Muscle layer of colon (tissue), 2 donors: ENCODE results near the gene CA7.

Experiments used
- H3K27ac ChIP-seq: one replicate; pipeline ENCODE4 v1.7.0; 2013; ENCODE audit warnings: low read depth, mild to moderate bottlenecking, low read length, moderate library complexity
- H3K27me3 ChIP-seq, 2 donors: one replicate each; pipeline ENCODE4 v1.7.0; 2013; ENCODE audit warnings: low read length in 2 of 2, mild to moderate bottlenecking in 2 of 2; ENCODE audit not compliant: insufficient read depth in 2 of 2, control insufficient read depth in 1 of 2
- H3K36me3 ChIP-seq: one replicate; pipeline ENCODE4 v1.7.0; 2013; ENCODE audit warnings: mild to moderate bottlenecking, low read length; ENCODE audit not compliant: insufficient read depth
- H3K4me1 ChIP-seq: one replicate; pipeline ENCODE4 v1.7.0; 2013; ENCODE audit warnings: mild to moderate bottlenecking, low read length; ENCODE audit not compliant: insufficient read depth
- H3K4me3 ChIP-seq, 2 donors: one replicate each; pipeline ENCODE4 v1.7.0; 2013; ENCODE audit warnings: low read length in 2 of 2, low read depth in 1 of 2, mild to moderate bottlenecking in 1 of 2, moderate library complexity in 1 of 2
- H3K9ac ChIP-seq: one replicate; pipeline ENCODE4 v1.7.0; 2013; ENCODE audit warnings: low read length
- H3K9me3 ChIP-seq: one replicate; pipeline ENCODE4 v1.7.0; 2013; ENCODE audit warnings: mild to moderate bottlenecking, low read length
- donor health status: abdominal sarcoma.
- donor health status: Adenocarcinoma of cecum.

The CA7 gene

DNA sequence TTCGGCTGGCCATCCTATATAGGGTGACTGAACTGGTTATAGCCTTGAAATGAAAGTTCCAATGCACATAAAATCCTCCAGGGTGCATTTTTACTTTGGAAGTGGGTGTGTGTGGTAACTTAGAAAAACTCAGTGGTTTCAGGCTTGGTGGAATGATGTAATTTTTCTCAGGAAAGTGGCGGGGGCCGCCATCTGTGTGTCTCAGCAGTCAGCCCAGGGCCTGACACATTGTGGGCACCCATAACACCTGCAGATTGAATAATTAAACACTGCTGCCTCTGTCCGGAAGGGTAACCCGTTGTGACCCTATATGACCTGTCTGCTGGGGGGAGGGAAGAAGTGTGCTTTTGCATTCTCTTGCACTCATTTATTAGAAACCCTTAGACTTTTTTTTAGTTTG is 33.9 kb downstream of the CA7 start:
- no peak overlapping the region for H3K4me3 ChIP-seq
- peaks cover 3% of the 10 kb centered on the region for H3K4me1 ChIP-seq
- H3K36me3 ChIP-seq, result no peaks in the 10 kb centered on the region
- H3K9me3 ChIP-seq, result no peaks in the 10 kb centered on the region
- no peak overlapping the region for H3K27ac ChIP-seq
- H3K9ac ChIP-seq, result no peak overlapping the region
- H3K27me3 ChIP-seq, result no peaks in the 10 kb centered on the region

DNA sequence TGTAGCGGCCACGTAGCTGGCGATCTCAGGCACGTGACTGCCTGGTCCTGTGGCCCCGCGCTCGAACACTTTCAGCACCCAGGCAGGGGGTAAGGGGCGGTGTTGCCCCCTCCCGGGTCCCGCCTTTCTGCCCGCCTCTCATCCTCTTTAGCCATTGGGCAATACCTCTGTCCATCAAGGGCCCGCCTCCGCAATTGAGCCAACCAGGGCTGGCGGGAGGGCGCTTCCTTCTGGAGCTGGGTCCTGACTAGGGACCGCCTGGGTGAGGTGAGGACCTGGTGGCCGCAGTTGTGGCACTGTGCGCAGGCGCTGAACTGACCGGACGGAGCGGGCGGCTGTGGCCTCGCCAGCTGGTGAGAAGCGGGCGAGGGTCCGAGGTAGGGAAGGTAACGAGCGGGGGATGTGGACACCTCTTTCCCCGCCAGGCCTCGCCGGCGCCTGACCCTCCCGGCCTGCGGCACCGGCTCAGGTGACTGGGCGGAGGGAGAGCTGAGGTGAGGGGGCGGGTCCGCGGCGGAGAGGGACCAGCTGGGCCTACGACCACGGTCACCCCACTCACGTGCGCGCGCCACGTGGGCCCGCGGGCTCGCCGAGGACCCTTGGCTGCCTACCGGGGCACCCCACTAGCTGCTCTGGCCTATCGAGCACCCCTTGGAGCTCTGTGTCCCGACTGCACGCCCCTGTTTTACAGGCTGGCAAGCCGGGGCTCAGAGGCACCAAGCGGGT is 36.2 kb downstream of the CA7 start, which contains the start of gene PDP2:
Gene PDP2 (plus strand): TSS at position 228 of the 726 bp plus-strand sequence. CDS start 3,770 bp downstream, outside the sequence.
- Histone ChIP-seq H3K27me3 (no peaks in the 10 kb centered on the region), H3K9ac (peak within 1 kb of the TSS; percentile 44), H3K4me3 (peak within 1 kb of the TSS; percentile 78 to 93), H3K27ac (peak within 1 kb of the TSS; percentile 63), H3K4me1 (peaks cover 3% of the 10 kb centered on the region), H3K36me3 (peaks cover 13% of the 10 kb centered on the region), H3K9me3 (no peaks in the 10 kb centered on the region)

GRCh38 chr16:66881014-66881417 is 36.8 kb downstream of the CA7 start:
- peak overlapping the region; percentile 63 for H3K27ac ChIP-seq
- peak overlapping the region; percentile 78 to 93 for H3K4me3 ChIP-seq
- H3K27me3 ChIP-seq, result no peaks in the 10 kb centered on the region
- H3K4me1 ChIP-seq, result peaks cover 3% of the 10 kb centered on the region
- no peaks in the 10 kb centered on the region for H3K9me3 ChIP-seq
- H3K9ac ChIP-seq, result peak overlapping the region; percentile 44
- H3K36me3 ChIP-seq, result peaks cover 15% of the 10 kb centered on the region

DNA sequence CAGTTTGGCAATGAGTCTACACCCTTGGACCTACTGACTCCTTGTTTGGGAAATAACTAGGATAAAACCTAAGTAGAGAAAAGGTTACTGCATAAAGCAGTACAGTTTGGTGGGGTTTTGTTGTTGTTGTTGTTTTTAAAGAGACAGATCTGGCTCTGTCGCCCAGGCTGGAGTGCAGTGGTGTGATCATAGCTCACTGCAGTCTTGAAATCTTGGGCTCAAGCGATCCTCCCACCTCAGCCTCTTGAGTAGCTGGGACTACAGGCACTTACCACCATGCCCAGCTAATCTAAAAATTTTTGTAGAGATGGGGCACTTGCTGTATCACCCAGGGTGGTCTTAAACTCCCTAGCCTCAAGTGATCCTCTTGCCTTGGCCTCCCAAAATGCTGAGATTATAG is 37.3 kb downstream of the CA7 start:
- H3K27me3 ChIP-seq, result no peaks in the 10 kb centered on the region
- no peak overlapping the region for H3K9ac ChIP-seq
- no peak overlapping the region for H3K4me3 ChIP-seq

DNA sequence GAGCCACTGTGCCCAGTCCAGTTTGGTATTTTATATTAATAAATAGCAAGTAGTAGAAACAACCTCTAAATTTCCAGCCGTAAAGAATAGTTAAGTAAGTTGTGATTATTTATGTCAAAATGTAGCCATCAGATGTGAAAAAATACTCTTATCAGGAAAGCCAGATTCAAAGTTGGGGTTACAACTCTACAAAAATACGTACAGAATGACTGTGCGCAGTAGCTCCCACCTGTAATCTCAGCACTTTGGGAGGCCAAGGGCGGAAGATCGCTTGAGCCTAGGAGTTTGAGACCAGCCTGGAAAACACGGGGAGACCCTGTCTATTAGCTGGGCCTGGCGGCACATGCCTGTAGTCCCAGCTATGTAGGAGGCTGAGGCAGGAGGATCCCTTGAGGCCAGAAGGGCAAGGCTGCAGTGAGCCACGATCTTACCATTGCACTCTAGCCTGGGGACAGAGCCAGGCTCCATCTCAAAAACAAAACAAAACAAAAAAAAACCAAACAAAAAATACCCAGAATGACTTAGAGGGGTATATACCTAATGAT is 37.8 kb downstream of the CA7 start:
- H3K4me1 ChIP-seq, result peaks cover 3% of the 10 kb centered on the region
- no peak overlapping the region for H3K9ac ChIP-seq
- H3K9me3 ChIP-seq, result no peaks in the 10 kb centered on the region
- peaks cover 22% of the 10 kb centered on the region for H3K36me3 ChIP-seq
- H3K27ac ChIP-seq, result no peak overlapping the region
- H3K4me3 ChIP-seq, result no peak overlapping the region
- no peaks in the 10 kb centered on the region for H3K27me3 ChIP-seq

More for the DNA sequence above, 37.3 kb downstream of the CA7 start:
- H3K9me3 ChIP-seq, result no peaks in the 10 kb centered on the region
- H3K27ac ChIP-seq, result no peak overlapping the region
- H3K4me1 ChIP-seq, result peaks cover 3% of the 10 kb centered on the region
- H3K36me3 ChIP-seq, result peaks cover 19% of the 10 kb centered on the region

DNA sequence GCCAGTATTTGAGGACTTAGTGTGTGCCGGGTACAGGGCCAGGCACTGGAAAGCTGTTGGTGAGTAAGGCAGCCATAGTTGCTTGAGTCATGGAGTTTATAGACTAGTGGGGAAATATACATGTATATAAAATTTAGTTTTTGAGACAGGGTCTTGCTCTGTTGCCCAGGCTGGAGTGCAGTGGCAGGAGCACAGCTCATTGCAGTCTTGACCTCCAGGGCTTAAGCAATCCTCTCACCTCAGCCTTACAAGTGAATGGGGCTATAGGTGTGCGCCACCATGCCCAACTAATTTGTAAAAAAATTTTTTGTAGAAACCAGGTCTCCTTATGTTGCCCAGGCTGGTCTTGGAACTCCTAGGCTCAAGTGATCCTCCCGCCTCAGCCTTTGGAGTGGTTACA is 38.5 kb downstream of the CA7 start:
- Histone ChIP-seq H3K36me3 (peaks cover 22% of the 10 kb centered on the region), H3K4me3 (no peak overlapping the region), H3K9me3 (no peaks in the 10 kb centered on the region), H3K9ac (no peak overlapping the region), H3K27me3 (no peaks in the 10 kb centered on the region), H3K27ac (no peak overlapping the region), H3K4me1 (peaks cover 3% of the 10 kb centered on the region)

GRCh38 chr16:66885491-66885890 is 41.3 kb downstream of the CA7 start:
- H3K4me1 ChIP-seq, result peaks cover 3% of the 10 kb centered on the region
- H3K4me3 ChIP-seq, result no peak overlapping the region
- H3K9me3 ChIP-seq, result no peaks in the 10 kb centered on the region
- no peak overlapping the region for H3K9ac ChIP-seq
- H3K27me3 ChIP-seq, result no peaks in the 10 kb centered on the region
- peaks cover 22% of the 10 kb centered on the region for H3K36me3 ChIP-seq
- no peak overlapping the region for H3K27ac ChIP-seq

DNA sequence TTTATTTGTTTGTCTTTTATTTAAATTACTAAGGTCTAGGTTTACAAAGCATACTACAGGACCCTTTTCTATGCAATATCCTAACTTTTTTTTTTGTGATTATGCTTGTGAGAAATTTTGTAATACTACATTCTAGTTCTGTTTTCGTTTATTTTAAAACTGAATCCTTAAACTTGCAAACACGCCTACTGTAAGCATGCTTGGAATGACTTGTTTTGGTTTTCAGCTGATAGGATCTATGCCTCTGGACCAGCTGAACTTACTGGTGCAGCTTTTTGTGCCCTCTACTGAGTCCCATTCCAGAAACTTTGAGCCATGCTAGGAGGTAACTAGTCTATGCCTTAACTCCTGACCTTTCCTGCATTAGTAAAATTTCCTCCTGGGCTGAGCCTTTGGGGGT is 42.1 kb downstream of the CA7 start:
- no peak overlapping the region for H3K4me3 ChIP-seq

DNA sequence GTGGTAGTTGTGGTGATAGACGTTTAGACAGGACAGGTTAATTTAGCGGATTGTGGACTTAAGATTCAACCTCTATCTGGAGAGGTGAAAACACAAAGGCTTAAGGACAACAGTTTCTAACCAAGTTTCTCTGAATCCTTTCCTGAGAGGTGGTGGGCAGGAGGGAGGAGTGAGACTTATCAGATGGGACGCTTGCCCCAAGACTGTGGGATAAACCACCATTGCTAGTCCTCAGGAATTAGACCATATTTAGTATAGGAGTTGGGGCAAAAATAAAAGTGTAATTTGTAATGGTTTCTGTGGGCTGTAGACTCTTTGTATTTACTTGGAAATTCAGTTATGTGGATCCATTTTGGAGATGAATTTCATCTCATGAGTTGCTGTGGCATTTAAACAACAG is 42.7 kb downstream of the CA7 start:
- no peaks in the 10 kb centered on the region for H3K27me3 ChIP-seq
- no peaks in the 10 kb centered on the region for H3K9me3 ChIP-seq
- no peak overlapping the region for H3K4me3 ChIP-seq
- H3K4me1 ChIP-seq, result no peaks in the 10 kb centered on the region
- H3K36me3 ChIP-seq, result peaks cover 22% of the 10 kb centered on the region
- no peak overlapping the region for H3K27ac ChIP-seq
- H3K9ac ChIP-seq, result no peak overlapping the region

More for the DNA sequence above, 42.1 kb downstream of the CA7 start:
- Histone ChIP-seq H3K27ac (no peak overlapping the region), H3K9ac (no peak overlapping the region), H3K9me3 (no peaks in the 10 kb centered on the region), H3K27me3 (no peaks in the 10 kb centered on the region), H3K4me1 (peaks cover 3% of the 10 kb centered on the region), H3K36me3 (peaks cover 22% of the 10 kb centered on the region)

- no peaks in the 10 kb centered on the region for H3K4me1 ChIP-seq
- H3K4me3 ChIP-seq, result no peak overlapping the region
- peaks cover 22% of the 10 kb centered on the region for H3K36me3 ChIP-seq
- H3K27me3 ChIP-seq, result no peaks in the 10 kb centered on the region
- H3K27ac ChIP-seq, result no peak overlapping the region
- no peaks in the 10 kb centered on the region for H3K9me3 ChIP-seq
- H3K9ac ChIP-seq, result no peak overlapping the region
Observed at GRCh38 chr16:66888647-66889615, 44.7 kb downstream of the CA7 start.

GRCh38 chr16:66889622-66890021 is 45.4 kb downstream of the CA7 start:
- Histone ChIP-seq H3K27me3 (no peaks in the 10 kb centered on the region), H3K9me3 (no peaks in the 10 kb centered on the region), H3K9ac (no peak overlapping the region), H3K4me3 (no peak overlapping the region), H3K36me3 (peaks cover 17% of the 10 kb centered on the region), H3K4me1 (no peaks in the 10 kb centered on the region), H3K27ac (no peak overlapping the region)
